T-cell (primary cell): ENCODE measurements around the gene SLC16A7. TPM values are rescaled to one million over a fixed set of nuclear protein-coding genes. Genes with fewer than 3 reads are reported as not detected.

Experiments
- ATAC-seq, 4 experiments: fragments of 200-7000 bp in 3 of 4; fragments of 150-1000 bp in 1 of 4; cut with Tn5 transposase; replicated peaks in 1 of 4; 1 replicate in 3 of 4; 2 replicates in 1 of 4; pipeline ENCODE4 v1.10.0; 2021; ENCODE audit warnings: moderate library complexity in 3 of 4, mild to moderate bottlenecking in 2 of 4, moderate number of reproducible peaks in 1 of 4
- CTCF ChIA-PET, 2 donors: fragments of 300-600 bp; sonication (Branson Sonifier 250); formaldehyde crosslinking; loops; one replicate each; lab custom pipeline; 2022; ENCODE audit warnings: antibody characterized with exemption in 2 of 2; lab: Charles Lee
- POLR2A ChIA-PET, 2 donors: fragments of 300-600 bp; sonication (Branson Sonifier 250); formaldehyde crosslinking; loops; one replicate each; lab custom pipeline; 2022; ENCODE audit warnings: antibody characterized with exemption in 2 of 2; lab: Charles Lee
- DNase-seq, 35 experiments: peaks; one replicate each; pipeline versions ENCODE4 v3.0.0 to v3.0.0-alpha.2; 2013 to 2023
- H3K27ac ChIP-seq: one replicate; pipeline ENCODE4 v1.5.1; 2013; ENCODE audit warnings: low read length
- H3K27me3 ChIP-seq, 2 experiments: replicated peaks in 1 of 2; 1 replicate in 1 of 2; 2 replicates in 1 of 2; pipeline versions ENCODE4 v1.6.1 to v1.7.0; 2013; ENCODE audit warnings: low read length in 1 of 2, mixed read lengths in 1 of 2; ENCODE audit not compliant: control insufficient read depth in 2 of 2, insufficient read depth in 2 of 2; ENCODE audit errors: extremely low read depth in 1 of 2
- H3K36me3 ChIP-seq, 2 donors: 1 replicate in 1 of 2; 2 replicates in 1 of 2; pipeline versions ENCODE4 v1.6.1 to v1.7.0; 2013; ENCODE audit warnings: low read length in 1 of 2; ENCODE audit not compliant: control insufficient read depth in 2 of 2, insufficient read depth in 1 of 2; ENCODE audit errors: extremely low read depth in 1 of 2
- H3K4me1 ChIP-seq, 2 experiments: 1 replicate in 1 of 2; 2 replicates in 1 of 2; pipeline versions ENCODE4 v1.6.1 to v1.7.0; 2013; ENCODE audit warnings: low read length in 2 of 2, mixed read lengths in 1 of 2; ENCODE audit not compliant: insufficient read depth in 2 of 2, control insufficient read depth in 1 of 2; ENCODE audit errors: extremely low read depth in 1 of 2
- H3K4me3 ChIP-seq, 2 donors: 1 replicate in 1 of 2; 2 replicates in 1 of 2; pipeline versions ENCODE4 v1.5.1 to v1.7.0; 2013; ENCODE audit warnings: mild to moderate bottlenecking in 2 of 2, low read length in 1 of 2, moderate library complexity in 1 of 2; ENCODE audit not compliant: control insufficient read depth in 1 of 2; ENCODE audit errors: extremely low read depth in 1 of 2
- H3K9me3 ChIP-seq: 2 replicates; pipeline ENCODE4 v1.7.0; 2013
- H3K27ac Mint-ChIP-seq, 2 donors: one replicate each; pipeline ENCODE4 v1.8.0; 2020 to 2021; ENCODE audit warnings: mild to moderate bottlenecking in 2 of 2, mixed read lengths in 2 of 2
- H3K27me3 Mint-ChIP-seq, 2 donors: one replicate each; pipeline ENCODE4 v1.8.0; 2021 to 2022; ENCODE audit warnings: mixed read lengths in 2 of 2
- H3K36me3 Mint-ChIP-seq: one replicate; pipeline ENCODE4 v1.8.0; 2021; ENCODE audit warnings: mixed read lengths
- H3K4me1 Mint-ChIP-seq, 3 donors: one replicate each; pipeline ENCODE4 v1.8.0; 2020 to 2022; ENCODE audit warnings: mixed read lengths in 3 of 3, mild to moderate bottlenecking in 1 of 3
- H3K4me3 Mint-ChIP-seq, 3 donors: one replicate each; pipeline ENCODE4 v1.8.0; 2020 to 2022; ENCODE audit warnings: mild to moderate bottlenecking in 3 of 3, mixed read lengths in 3 of 3, moderate library complexity in 3 of 3
- H3K9me3 Mint-ChIP-seq, 3 donors: one replicate each; pipeline ENCODE4 v1.8.0; 2020 to 2022; ENCODE audit warnings: mixed read lengths in 3 of 3
- WGBS: methylation state at CpG from one replicate; pipeline ENCODE4 v1.1.5; 2013; ENCODE audit warnings: missing lambda C conversion rate; ENCODE audit not compliant: insufficient coverage; 5-methylcytosine and 5-hydroxymethylcytosine counted together
- total RNA-seq, 35 experiments: library from RNA in 6 of 35; stranded (reverse) in 6 of 35; fragments of 120-200 nt in 1 of 35; gene quantifications; one replicate each; pipeline versions ENCODE4 v1.2.1 to v1.2.4 and lab custom pipeline; 2013 to 2026

Gene SLC16A7
- total RNA-seq, 5 donors from 2014 or later (not counting 1 experiment from before 2014, with no cell fraction given): 43.3 to 54.6 (median 49.4) TPM

GRCh38 chr12:59708484-59708883, 112.7 kb downstream of the SLC16A7 start:
- no peak overlapping the region for H3K27ac Mint-ChIP-seq
- H3K4me3 Mint-ChIP-seq: no peak overlapping the region
- H3K9me3 ChIP-seq: no peaks in the 10 kb centered on the region
- H3K27ac ChIP-seq: no peak overlapping the region
- no peaks in the 10 kb centered on the region for H3K27me3 ChIP-seq
- no CpG with 5 or more reads among the region's 1 CpG for WGBS
- no peaks in the 10 kb centered on the region for H3K9me3 Mint-ChIP-seq
- POLR2A ChIA-PET: no interaction called here
- H3K27me3 Mint-ChIP-seq: no peaks in the 10 kb centered on the region
- ATAC-seq: no peak
- CTCF ChIA-PET: no interaction called here
- H3K4me3 ChIP-seq: no peak overlapping the region
- H3K36me3 ChIP-seq: peaks cover 0 to 7% of the 10 kb centered on the region in 2 donors
- no peaks in the 10 kb centered on the region for H3K4me1 ChIP-seq
- H3K4me1 Mint-ChIP-seq: peaks cover 8 to 14% (median 14%) of the 10 kb centered on the region in 3 donors
- DNase-seq: no peak
- H3K36me3 Mint-ChIP-seq: peaks cover 52% of the 10 kb centered on the region

GRCh38 chr12:59710004-59710628, 114.3 kb downstream of the SLC16A7 start:
- Histone ChIP-seq H3K9me3 (no peaks in the 10 kb centered on the region), H3K4me3 (no peak overlapping the region), H3K27ac (no peak overlapping the region), H3K27me3 (no peaks in the 10 kb centered on the region), H3K4me1 (no peaks in the 10 kb centered on the region), H3K36me3 (peaks cover 0 to 2% of the 10 kb centered on the region in 2 donors)
- peak overlapping the region in 1 of 2 donors; percentile 18 for H3K27ac Mint-ChIP-seq
- no CpG with 5 or more reads among the region's 1 CpG for WGBS
- ChIA-PET POLR2A (no interaction called here), CTCF (no interaction called here)
- H3K4me3 Mint-ChIP-seq: no peak overlapping the region
- H3K36me3 Mint-ChIP-seq: peaks cover 67% of the 10 kb centered on the region
- ATAC-seq (no peak), DNase-seq (no peak)
- no peaks in the 10 kb centered on the region for H3K27me3 Mint-ChIP-seq
- H3K9me3 Mint-ChIP-seq: peaks cover 0 to 4% (median 0%) of the 10 kb centered on the region in 3 donors
- peaks cover 12 to 29% (median 24%) of the 10 kb centered on the region in 3 donors for H3K4me1 Mint-ChIP-seq

- Mint-ChIP-seq H3K27me3 (no peaks in the 10 kb centered on the region), H3K9me3 (peaks cover 0 to 4% (median 0%) of the 10 kb centered on the region in 3 donors), H3K27ac (no peak overlapping the region), H3K4me3 (no peak overlapping the region), H3K4me1 (peaks cover 15 to 29% (median 25%) of the 10 kb centered on the region in 3 donors), H3K36me3 (peaks cover 69% of the 10 kb centered on the region)
- no CpG with 5 or more reads among the region's 2 CpGs for WGBS
- ChIA-PET POLR2A (no interaction called here), CTCF (no interaction called here)
- Histone ChIP-seq H3K4me1 (no peaks in the 10 kb centered on the region), H3K9me3 (no peaks in the 10 kb centered on the region), H3K27me3 (no peaks in the 10 kb centered on the region), H3K4me3 (no peak overlapping the region), H3K36me3 (no peaks in the 10 kb centered on the region), H3K27ac (no peak overlapping the region)
- DNase-seq (no peak), ATAC-seq (no peak)
These were observed 115.1 kb downstream of the SLC16A7 start for GRCh38 chr12:59710964-59711363.

GRCh38 chr12:59715434-59715833, 119.6 kb downstream of the SLC16A7 start:
- H3K27ac Mint-ChIP-seq: no peak overlapping the region
- no peaks in the 10 kb centered on the region for H3K36me3 ChIP-seq
- ATAC-seq (no peak), DNase-seq (no peak)
- H3K4me3 Mint-ChIP-seq: no peak overlapping the region
- no peaks in the 10 kb centered on the region for H3K9me3 ChIP-seq
- POLR2A ChIA-PET: no interaction called here
- no peak overlapping the region for H3K27ac ChIP-seq
- no peaks in the 10 kb centered on the region for H3K4me1 ChIP-seq
- no CpG with 5 or more reads among the region's 2 CpGs for WGBS
- H3K27me3 Mint-ChIP-seq: no peaks in the 10 kb centered on the region
- H3K9me3 Mint-ChIP-seq: peaks cover 0 to 4% (median 0%) of the 10 kb centered on the region in 3 donors
- CTCF ChIA-PET: interaction anchor here in 1 of 2 donors (1.0 kb wide), 1 partner anchor 114 kb away, joined by 8 read pairs; no protein-coding TSS in a partner anchor
- H3K4me1 Mint-ChIP-seq: peaks cover 15 to 33% (median 33%) of the 10 kb centered on the region in 3 donors
- H3K4me3 ChIP-seq: no peak overlapping the region
- H3K27me3 ChIP-seq: no peaks in the 10 kb centered on the region
- peaks cover 52% of the 10 kb centered on the region for H3K36me3 Mint-ChIP-seq

GRCh38 chr12:59716043-59716442, 120.2 kb downstream of the SLC16A7 start:
- no peaks in the 10 kb centered on the region for H3K27me3 ChIP-seq
- peaks cover 15 to 33% (median 33%) of the 10 kb centered on the region in 3 donors for H3K4me1 Mint-ChIP-seq
- H3K27ac Mint-ChIP-seq: no peak overlapping the region
- DNase-seq (no peak), ATAC-seq (no peak)
- H3K9me3 ChIP-seq: no peaks in the 10 kb centered on the region
- H3K36me3 Mint-ChIP-seq: peaks cover 47% of the 10 kb centered on the region
- H3K4me3 Mint-ChIP-seq: no peak overlapping the region
- peaks cover 0 to 4% (median 0%) of the 10 kb centered on the region in 3 donors for H3K9me3 Mint-ChIP-seq
- WGBS: no CpG with 5 or more reads among the region's 4 CpGs
- no peak overlapping the region for H3K27ac ChIP-seq
- H3K36me3 ChIP-seq: no peaks in the 10 kb centered on the region
- CTCF ChIA-PET: interaction anchor here in 1 of 2 donors (1.0 kb wide), 1 partner anchor 114 kb away, joined by 8 read pairs; no protein-coding TSS in a partner anchor
- POLR2A ChIA-PET: no interaction called here
- H3K4me1 ChIP-seq: no peaks in the 10 kb centered on the region
- no peaks in the 10 kb centered on the region for H3K27me3 Mint-ChIP-seq
- H3K4me3 ChIP-seq: no peak overlapping the region

- WGBS: no CpG with 5 or more reads among the region's 2 CpGs
- Mint-ChIP-seq H3K9me3 (peaks cover 0 to 4% (median 0%) of the 10 kb centered on the region in 3 donors), H3K36me3 (peaks cover 36% of the 10 kb centered on the region), H3K27ac (no peak overlapping the region), H3K4me3 (no peak overlapping the region), H3K4me1 (peaks cover 15 to 33% (median 29%) of the 10 kb centered on the region in 3 donors), H3K27me3 (no peaks in the 10 kb centered on the region)
- H3K4me1 ChIP-seq: no peaks in the 10 kb centered on the region
- DNase-seq: no peak
- no peak for ATAC-seq
- POLR2A ChIA-PET: no interaction called here
- H3K27ac ChIP-seq: no peak overlapping the region
- no peaks in the 10 kb centered on the region for H3K9me3 ChIP-seq
- no peak overlapping the region for H3K4me3 ChIP-seq
- no peaks in the 10 kb centered on the region for H3K27me3 ChIP-seq
- CTCF ChIA-PET: no interaction called here
- no peaks in the 10 kb centered on the region for H3K36me3 ChIP-seq
These were observed 121.6 kb downstream of the SLC16A7 start for GRCh38 chr12:59717436-59717835.
